Measurements from ENCODE around the gene KIF26B.

KIF26B gene

GRCh38 chr1:245211035-245211749 is 56.4 kb downstream of the KIF26B start:
- DNase-seq, result no peak

- no peak for DNase-seq
Observed at GRCh38 chr1:245211761-245212160, 57.0 kb downstream of the KIF26B start.

- no peak for DNase-seq
Observed at GRCh38 chr1:245212221-245212710, 57.5 kb downstream of the KIF26B start.

- DNase-seq, result no peak
Observed at GRCh38 chr1:245213066-245213831, 58.5 kb downstream of the KIF26B start.

- DNase-seq, result no peak
Observed at GRCh38 chr1:245215071-245215470, 60.3 kb downstream of the KIF26B start.

GRCh38 chr1:245216366-245217115 is 61.8 kb downstream of the KIF26B start:
- DNase-seq, result no peak

GRCh38 chr1:245217853-245218608 is 63.2 kb downstream of the KIF26B start:
- DNase-seq, result no peak

- no peak for DNase-seq
Observed at GRCh38 chr1:245220381-245220985, 65.7 kb downstream of the KIF26B start.

- DNase-seq, result no peak
Observed at GRCh38 chr1:245221805-245222204, 67.0 kb downstream of the KIF26B start.

GRCh38 chr1:245222931-245223595 is 68.3 kb downstream of the KIF26B start:
- DNase-seq, result no peak

- no peak for DNase-seq
Observed at GRCh38 chr1:245225322-245226202, 70.8 kb downstream of the KIF26B start.

GRCh38 chr1:245226203-245226499 is 71.4 kb downstream of the KIF26B start:
- no peak for DNase-seq

GRCh38 chr1:245229051-245229450 is 74.3 kb downstream of the KIF26B start:
- DNase-seq, result no peak

- no peak for DNase-seq
Observed at GRCh38 chr1:245232931-245233330, 78.1 kb downstream of the KIF26B start.

- DNase-seq, result no peak
Observed at GRCh38 chr1:245234217-245235081, 79.7 kb downstream of the KIF26B start.

GRCh38 chr1:245235156-245235555 is 80.4 kb downstream of the KIF26B start:
- no peak for DNase-seq

- DNase-seq, result no peak
Observed at GRCh38 chr1:245240648-245241165, 85.9 kb downstream of the KIF26B start.

- DNase-seq, result no peak
Observed at GRCh38 chr1:245241526-245242130, 86.8 kb downstream of the KIF26B start.

- no peak for DNase-seq
Observed at GRCh38 chr1:245242989-245243388, 88.2 kb downstream of the KIF26B start.

Measured in activated CD8-positive, alpha-beta memory T cell treated with anti-CD3 and anti-CD28 coated beads, Interleukin-2, amount 50 U/mL, for 4 hours (primary cell).